SH-SY5Y (cell line): ENCODE data around the gene LRRTM2.

ENCODE experiments used
- GATA2 ChIP-seq: IDR thresholded peaks from 2 replicates; pipeline ENCODE4 v1.6.1; 2011; ENCODE audit warnings: mild to moderate bottlenecking, low read depth, low read length
- GATA3 ChIP-seq: IDR thresholded peaks from 2 replicates; pipeline ENCODE4 v1.6.1; 2011; ENCODE audit warnings: low read depth, mild to moderate bottlenecking, low read length, moderate library complexity

GRCh38 chr5:138890644-138891043, 15.5 kb upstream of the LRRTM2 start:
- TF ChIP-seq GATA3: no peak
- no peak for TF ChIP-seq GATA2
